Liver (tissue), 9 donors: Measurements from ENCODE around the gene G6PC1. TPM values are rescaled to one million over a fixed set of nuclear protein-coding genes. Genes with fewer than 3 reads are reported as not detected.
A peak's percentile ranks its signal among the peaks of the same experiment; 100 is the strongest.

Experiments
- DNase-seq: peaks from one replicate; pipeline ENCODE4 v3.0.0-alpha.2; 2017; ENCODE audit warnings: low spot score
- H3K27ac ChIP-seq, 2 donors: one replicate each; pipeline ENCODE4 v1.7.0; 2013; ENCODE audit warnings: inconsistent platforms in 2 of 2, low read length in 2 of 2, control low read depth in 1 of 2, low read depth in 1 of 2, mild to moderate bottlenecking in 1 of 2
- H3K27me3 ChIP-seq, 4 donors: one replicate each; pipeline versions ENCODE4 v1.6.1 to v1.7.0; 2013; ENCODE audit warnings: low read length in 3 of 4, inconsistent platforms in 1 of 4, mild to moderate bottlenecking in 1 of 4, moderate library complexity in 1 of 4; ENCODE audit not compliant: control insufficient read depth in 4 of 4, insufficient read depth in 4 of 4
- H3K36me3 ChIP-seq, 4 donors: one replicate each; pipeline versions ENCODE4 v1.6.1 to v1.7.0; 2013; ENCODE audit warnings: low read length in 3 of 4, mild to moderate bottlenecking in 3 of 4, low read depth in 1 of 4, moderate library complexity in 1 of 4; ENCODE audit not compliant: control insufficient read depth in 4 of 4, insufficient read depth in 3 of 4
- H3K4me1 ChIP-seq, 4 donors: one replicate each; pipeline versions ENCODE4 v1.6.1 to v1.7.0; 2013; ENCODE audit warnings: low read length in 3 of 4, mild to moderate bottlenecking in 3 of 4, moderate library complexity in 1 of 4; ENCODE audit not compliant: control insufficient read depth in 4 of 4, insufficient read depth in 4 of 4
- H3K4me3 ChIP-seq, 3 donors: one replicate each; pipeline versions ENCODE4 v1.6.1 to v1.7.0; 2013; ENCODE audit warnings: low read length in 3 of 3, control low read depth in 1 of 3, low read depth in 1 of 3, mild to moderate bottlenecking in 1 of 3
- H3K9ac ChIP-seq, 2 donors: one replicate each; pipeline ENCODE4 v1.7.0; 2013; ENCODE audit warnings: low read length in 2 of 2, mild to moderate bottlenecking in 2 of 2, moderate library complexity in 2 of 2, control low read depth in 1 of 2, low read depth in 1 of 2
- H3K9me3 ChIP-seq, 4 donors: one replicate each; pipeline versions ENCODE4 v1.6.1 to v1.7.0; 2013; ENCODE audit warnings: low read length in 3 of 4; ENCODE audit not compliant: control insufficient read depth in 4 of 4
- ATF3 ChIP-seq: IDR thresholded peaks from 2 replicates; pipeline ENCODE4 v1.6.1; 2016; ENCODE audit warnings: antibody characterized with exemption
- CTCF ChIP-seq: fragments of 150-350 bp; IDR thresholded peaks from 2 replicates; pipeline ENCODE4 v1.5.1; 2017; ENCODE audit warnings: improper control_type of control experiment, low read depth, low read length; ENCODE audit not compliant: missing input control
- EGR1 ChIP-seq, 2 donors: IDR thresholded peaks; 2 replicates each; pipeline ENCODE4 v1.6.1; 2016 to 2018; ENCODE audit warnings: antibody characterized with exemption in 2 of 2, low read depth in 2 of 2
- FOXA1 ChIP-seq: IDR thresholded peaks from 2 replicates; pipeline ENCODE4 v1.6.1; 2016; ENCODE audit warnings: antibody characterized with exemption
- FOXA2 ChIP-seq: IDR thresholded peaks from 2 replicates; pipeline ENCODE4 v1.6.1; 2016; ENCODE audit warnings: antibody characterized with exemption
- GABPA ChIP-seq, 2 donors: IDR thresholded peaks in 1 of 2; conservative IDR thresholded peaks in 1 of 2; 2 replicates each; pipeline ENCODE4 v1.6.1; 2016; ENCODE audit warnings: antibody characterized with exemption in 2 of 2, mild to moderate bottlenecking in 1 of 2, moderate library complexity in 1 of 2
- HNF4A ChIP-seq, 2 donors: conservative IDR thresholded peaks; 2 replicates each; pipeline ENCODE4 v1.6.1; 2016; ENCODE audit warnings: antibody characterized with exemption in 2 of 2, mild to moderate bottlenecking in 2 of 2
- HNF4G ChIP-seq: IDR thresholded peaks from 2 replicates; pipeline ENCODE4 v1.6.1; 2016; ENCODE audit warnings: antibody characterized with exemption
- JUND ChIP-seq, 2 donors: IDR thresholded peaks; 2 replicates each; pipeline ENCODE4 v1.6.1; 2016; ENCODE audit warnings: antibody characterized with exemption in 2 of 2
- MAX ChIP-seq: IDR thresholded peaks from 2 replicates; pipeline ENCODE4 v1.6.1; 2016; ENCODE audit warnings: antibody characterized with exemption
- NR2F2 ChIP-seq: IDR thresholded peaks from 2 replicates; pipeline ENCODE4 v1.6.1; 2016; ENCODE audit warnings: antibody characterized with exemption
- RAD21 ChIP-seq, 2 donors: IDR thresholded peaks; 2 replicates each; pipeline ENCODE4 v1.6.1; 2016; ENCODE audit warnings: antibody characterized with exemption in 2 of 2, mild to moderate bottlenecking in 2 of 2
- REST ChIP-seq: IDR thresholded peaks from 2 replicates; pipeline ENCODE4 v1.6.1; 2016; ENCODE audit warnings: antibody characterized with exemption, mild to moderate bottlenecking
- RXRA ChIP-seq, 2 donors: IDR thresholded peaks; 2 replicates each; pipeline ENCODE4 v1.6.1; 2017 to 2018; ENCODE audit warnings: antibody characterized with exemption in 2 of 2, mild to moderate bottlenecking in 1 of 2
- SP1 ChIP-seq: IDR thresholded peaks from 2 replicates; pipeline ENCODE4 v1.6.1; 2018; ENCODE audit warnings: antibody characterized with exemption, mild to moderate bottlenecking
- TAF1 ChIP-seq: conservative IDR thresholded peaks from 2 replicates; pipeline ENCODE4 v1.6.1; 2016; ENCODE audit warnings: antibody characterized with exemption, mild to moderate bottlenecking
- YY1 ChIP-seq: IDR thresholded peaks from 2 replicates; pipeline ENCODE4 v1.6.1; 2016; ENCODE audit warnings: antibody characterized with exemption, mild to moderate bottlenecking
- ZBTB33 ChIP-seq: IDR thresholded peaks from 2 replicates; pipeline ENCODE4 v1.6.1; 2016; ENCODE audit warnings: antibody characterized with exemption
- WGBS: extraction: QIAGEN DNeasy Blood & Tissue Kit; methylation state at CpG from one replicate; pipeline ENCODE4 v1.1.7; 2013; 5-methylcytosine and 5-hydroxymethylcytosine counted together
- polyA plus RNA-seq, 2 donors: library from polyadenylated mRNA; stranded (reverse) in 1 of 2; unstranded in 1 of 2; fragments of 200-250 nt in 1 of 2; fragments of >200 nt in 1 of 2; fragmentation: Nextera tagmentation in 1 of 2; extraction: Ambion mirVana in 1 of 2; gene quantifications; one replicate each; pipeline versions ENCODE4 v1.2.1 to v1.2.3, GENCODE V29; 2013 to 2015
- total RNA-seq, 2 donors: library from RNA; depleted of rRNA; stranded (reverse); fragments of >200 nt; gene quantifications; one replicate each; pipeline ENCODE4 v1.2.3, GENCODE V29; 2014
- donor health status: healthy.
- donor health status: healthy.
- donor health status: healthy.
- donor health status: healthy.
- donor health status: healthy.

G6PC1 gene
- total and polyA plus RNA-seq, 4 donors, result 23.8 to 271 (median 114) TPM

GRCh38 chr17:42893359-42893758 lies 7.2 kb upstream of the G6PC1 start:
- H3K36me3 ChIP-seq, result no peaks in the 10 kb centered on the region
- H3K9ac ChIP-seq, result peak overlapping the region; percentile 10 to 50
- TF ChIP-seq EGR1 (IDR thresholded peaks at IDR 0.05; ENCODE audit: low read depth in 2 of 2) (no peak), TAF1 (no peak), HNF4A (conservative IDR thresholded peaks at IDR 0.05) (no peak)
- DNase-seq, result no peak
- H3K27me3 ChIP-seq, result no peaks in the 10 kb centered on the region
- peak overlapping the region in 1 of 3 donors; percentile 31 for H3K4me3 ChIP-seq
- H3K9me3 ChIP-seq, result no peaks in the 10 kb centered on the region
- H3K4me1 ChIP-seq, result peaks cover 19 to 54% (median 38%) of the 10 kb centered on the region in 4 donors
- WGBS, result 35% methylated on average over 4 of the region's 4 CpGs
- peak overlapping the region; percentile 78 to 90 for H3K27ac ChIP-seq

- Histone ChIP-seq H3K9ac (peak overlapping the region in 1 of 2 donors; percentile 73), H3K27ac (peak overlapping the region; percentile 78 to 90), H3K9me3 (no peaks in the 10 kb centered on the region), H3K4me3 (peak overlapping the region; percentile 24 to 61 (median 47)), H3K36me3 (no peaks in the 10 kb centered on the region), H3K27me3 (no peaks in the 10 kb centered on the region), H3K4me1 (peaks cover 15 to 54% (median 42%) of the 10 kb centered on the region in 4 donors)
- TF ChIP-seq CTCF (no peak), RAD21 (IDR thresholded peaks at IDR 0.05) (peak; percentile 43 to 49), FOXA1 (peak; percentile 90), NR2F2 (peak; percentile 59), REST (peak; percentile 85), TAF1 (peak; percentile 10), HNF4A (conservative IDR thresholded peaks at IDR 0.05) (peak; percentile 97 to 100), YY1 (peak; percentile 90), MAX (peak; percentile 91), EGR1 (IDR thresholded peaks at IDR 0.05; ENCODE audit: low read depth in 2 of 2) (peak in 1 of 2 donors; percentile 83), HNF4G (peak; percentile 96), ATF3 (peak; percentile 47), GABPA (IDR thresholded peaks at IDR 0.05 in 1 of 2, conservative IDR thresholded peaks at IDR 0.05 in 1 of 2) (peak in 1 of 2 donors; percentile 56), FOXA2 (peak; percentile 77), RXRA (IDR thresholded peaks at IDR 0.05) (peak; percentile 95 to 99), SP1 (peak; percentile 96), ZBTB33 (peak; percentile 83), JUND (IDR thresholded peaks at IDR 0.05) (peak in 1 of 2 donors; percentile 86)
- DNase-seq, result peak; percentile 59
- WGBS, result 38% methylated on average over 12 of the region's 12 CpGs
Observed at GRCh38 chr17:42894283-42895184, 6.1 kb upstream of the G6PC1 start.
